ENCODE results near the gene ARSG. TPM values are rescaled to one million over a fixed set of nuclear protein-coding genes. Genes with fewer than 3 reads are reported as not detected.

The ARSG gene
- total and polyA plus RNA-seq, 2 of the 13 experiments (the other 11 are each of a cell fraction or from before 2014, with no cell fraction given) = 3.7 to 15.2 TPM

DNA sequence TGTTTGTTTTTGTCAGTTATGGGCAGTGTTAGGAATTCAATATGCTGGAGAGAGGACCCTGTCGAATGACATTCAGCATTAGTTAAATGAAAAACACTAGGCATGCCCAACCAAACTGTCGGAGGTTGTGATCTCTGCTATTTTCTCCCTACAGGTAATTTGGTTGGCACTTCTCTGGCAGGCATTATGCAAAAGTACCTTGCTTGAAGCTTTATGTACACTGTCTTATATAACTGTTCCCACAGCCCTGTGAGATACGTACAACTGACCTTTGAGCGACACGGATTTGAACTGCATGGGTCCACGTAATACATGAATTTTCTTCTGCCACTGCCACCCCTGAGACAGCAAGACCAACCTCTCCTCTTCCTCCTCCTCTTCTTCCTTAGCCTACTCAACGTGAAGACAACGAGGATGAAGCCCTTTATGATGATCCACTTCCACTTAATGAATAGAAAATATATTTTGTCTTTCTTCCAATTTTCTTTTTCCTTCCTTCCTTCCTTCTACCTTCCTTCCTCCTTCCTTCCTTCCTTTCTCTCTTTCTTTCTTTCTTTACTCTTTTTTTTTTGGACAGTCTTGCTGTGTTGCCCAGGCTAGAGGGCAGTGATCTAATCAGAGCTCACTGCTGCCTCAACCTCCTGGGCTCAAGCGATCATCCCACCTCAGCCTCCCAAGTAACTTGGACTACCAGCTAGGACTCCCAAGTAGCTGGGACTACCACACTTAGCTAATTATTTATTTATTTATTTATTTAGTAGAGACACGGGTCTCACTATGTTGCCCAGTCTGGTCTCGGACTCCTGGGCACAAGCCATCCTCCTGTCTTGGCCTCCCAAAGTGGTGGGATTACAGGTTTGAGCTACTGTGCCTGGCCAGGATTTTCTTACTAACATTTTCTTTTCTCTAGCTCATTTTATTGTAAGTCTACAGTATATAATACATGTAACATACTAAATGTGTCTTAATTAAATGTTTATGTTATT lies 88.7 kb downstream of the ARSG start (continued):
- TF ChIP-seq, protein P1, sequence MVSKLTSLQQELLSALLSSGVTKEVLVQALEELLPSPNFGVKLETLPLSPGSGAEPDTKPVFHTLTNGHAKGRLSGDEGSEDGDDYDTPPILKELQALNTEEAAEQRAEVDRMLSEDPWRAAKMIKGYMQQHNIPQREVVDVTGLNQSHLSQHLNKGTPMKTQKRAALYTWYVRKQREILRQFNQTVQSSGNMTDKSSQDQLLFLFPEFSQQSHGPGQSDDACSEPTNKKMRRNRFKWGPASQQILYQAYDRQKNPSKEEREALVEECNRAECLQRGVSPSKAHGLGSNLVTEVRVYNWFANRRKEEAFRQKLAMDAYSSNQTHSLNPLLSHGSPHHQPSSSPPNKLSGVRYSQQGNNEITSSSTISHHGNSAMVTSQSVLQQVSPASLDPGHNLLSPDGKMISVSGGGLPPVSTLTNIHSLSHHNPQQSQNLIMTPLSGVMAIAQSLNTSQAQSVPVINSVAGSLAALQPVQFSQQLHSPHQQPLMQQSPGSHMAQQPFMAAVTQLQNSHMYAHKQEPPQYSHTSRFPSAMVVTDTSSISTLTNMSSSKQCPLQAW (CRISPR knock-in tag; IDR thresholded peaks at IDR 0.05) = no peak
- no peak for TF ChIP-seq ATF7 (IDR thresholded peaks at IDR 0.05)
- no peak; the same call in 1 of the 2 replicates for TF ChIP-seq ATF7 (CRISPR knock-in tag; IDR thresholded peaks at IDR 0.05)
- no peak; the same call in 1 of the 2 replicates for TF ChIP-seq NFYC (CRISPR knock-in tag; IDR thresholded peaks at IDR 0.05)
- no peak for TF ChIP-seq ZBTB21 (CRISPR knock-in tag; IDR thresholded peaks at IDR 0.05)
- TF ChIP-seq CREM (IDR thresholded peaks at IDR 0.05) = peak; percentile 69; the same call in 1 of the 2 replicates
- no peak for TF ChIP-seq CREM (CRISPR knock-in tag; IDR thresholded peaks at IDR 0.05)
- TF ChIP-seq, protein P2, sequence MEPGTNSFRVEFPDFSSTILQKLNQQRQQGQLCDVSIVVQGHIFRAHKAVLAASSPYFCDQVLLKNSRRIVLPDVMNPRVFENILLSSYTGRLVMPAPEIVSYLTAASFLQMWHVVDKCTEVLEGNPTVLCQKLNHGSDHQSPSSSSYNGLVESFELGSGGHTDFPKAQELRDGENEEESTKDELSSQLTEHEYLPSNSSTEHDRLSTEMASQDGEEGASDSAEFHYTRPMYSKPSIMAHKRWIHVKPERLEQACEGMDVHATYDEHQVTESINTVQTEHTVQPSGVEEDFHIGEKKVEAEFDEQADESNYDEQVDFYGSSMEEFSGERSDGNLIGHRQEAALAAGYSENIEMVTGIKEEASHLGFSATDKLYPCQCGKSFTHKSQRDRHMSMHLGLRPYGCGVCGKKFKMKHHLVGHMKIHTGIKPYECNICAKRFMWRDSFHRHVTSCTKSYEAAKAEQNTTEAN (CRISPR knock-in tag; conservative IDR thresholded peaks at IDR 0.05) = 0 out of 2 replicates have a peak, but pooled peaks have one; percentile 31
- no peak for TF ChIP-seq ZNF562 (CRISPR knock-in tag; IDR thresholded peaks at IDR 0.05; ENCODE audit: borderline replicate concordance)
- peak; percentile 87; the same call in 1 of the 2 replicates for TF ChIP-seq SIX4 (CRISPR knock-in tag; IDR thresholded peaks at IDR 0.05)
- TF ChIP-seq, protein P3, sequence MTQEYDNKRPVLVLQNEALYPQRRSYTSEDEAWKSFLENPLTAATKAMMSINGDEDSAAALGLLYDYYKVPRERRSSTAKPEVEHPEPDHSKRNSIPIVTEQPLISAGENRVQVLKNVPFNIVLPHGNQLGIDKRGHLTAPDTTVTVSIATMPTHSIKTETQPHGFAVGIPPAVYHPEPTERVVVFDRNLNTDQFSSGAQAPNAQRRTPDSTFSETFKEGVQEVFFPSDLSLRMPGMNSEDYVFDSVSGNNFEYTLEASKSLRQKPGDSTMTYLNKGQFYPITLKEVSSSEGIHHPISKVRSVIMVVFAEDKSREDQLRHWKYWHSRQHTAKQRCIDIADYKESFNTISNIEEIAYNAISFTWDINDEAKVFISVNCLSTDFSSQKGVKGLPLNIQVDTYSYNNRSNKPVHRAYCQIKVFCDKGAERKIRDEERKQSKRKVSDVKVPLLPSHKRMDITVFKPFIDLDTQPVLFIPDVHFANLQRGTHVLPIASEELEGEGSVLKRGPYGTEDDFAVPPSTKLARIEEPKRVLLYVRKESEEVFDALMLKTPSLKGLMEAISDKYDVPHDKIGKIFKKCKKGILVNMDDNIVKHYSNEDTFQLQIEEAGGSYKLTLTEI (CRISPR knock-in tag; conservative IDR thresholded peaks at IDR 0.05) = no peak
- TF ChIP-seq ZNF7 (CRISPR knock-in tag; IDR thresholded peaks at IDR 0.05) = no peak
- TF ChIP-seq KDM5B (CRISPR knock-in tag; IDR thresholded peaks at IDR 0.05; ENCODE audit: borderline replicate concordance) = no peak
- TF ChIP-seq, protein P4, sequence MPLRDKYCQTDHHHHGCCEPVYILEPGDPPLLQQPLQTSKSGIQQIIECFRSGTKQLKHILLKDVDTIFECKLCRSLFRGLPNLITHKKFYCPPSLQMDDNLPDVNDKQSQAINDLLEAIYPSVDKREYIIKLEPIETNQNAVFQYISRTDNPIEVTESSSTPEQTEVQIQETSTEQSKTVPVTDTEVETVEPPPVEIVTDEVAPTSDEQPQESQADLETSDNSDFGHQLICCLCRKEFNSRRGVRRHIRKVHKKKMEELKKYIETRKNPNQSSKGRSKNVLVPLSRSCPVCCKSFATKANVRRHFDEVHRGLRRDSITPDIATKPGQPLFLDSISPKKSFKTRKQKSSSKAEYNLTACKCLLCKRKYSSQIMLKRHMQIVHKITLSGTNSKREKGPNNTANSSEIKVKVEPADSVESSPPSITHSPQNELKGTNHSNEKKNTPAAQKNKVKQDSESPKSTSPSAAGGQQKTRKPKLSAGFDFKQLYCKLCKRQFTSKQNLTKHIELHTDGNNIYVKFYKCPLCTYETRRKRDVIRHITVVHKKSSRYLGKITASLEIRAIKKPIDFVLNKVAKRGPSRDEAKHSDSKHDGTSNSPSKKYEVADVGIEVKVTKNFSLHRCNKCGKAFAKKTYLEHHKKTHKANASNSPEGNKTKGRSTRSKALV (CRISPR knock-in tag; IDR thresholded peaks at IDR 0.05) = no peak
- TF ChIP-seq, protein P5, sequence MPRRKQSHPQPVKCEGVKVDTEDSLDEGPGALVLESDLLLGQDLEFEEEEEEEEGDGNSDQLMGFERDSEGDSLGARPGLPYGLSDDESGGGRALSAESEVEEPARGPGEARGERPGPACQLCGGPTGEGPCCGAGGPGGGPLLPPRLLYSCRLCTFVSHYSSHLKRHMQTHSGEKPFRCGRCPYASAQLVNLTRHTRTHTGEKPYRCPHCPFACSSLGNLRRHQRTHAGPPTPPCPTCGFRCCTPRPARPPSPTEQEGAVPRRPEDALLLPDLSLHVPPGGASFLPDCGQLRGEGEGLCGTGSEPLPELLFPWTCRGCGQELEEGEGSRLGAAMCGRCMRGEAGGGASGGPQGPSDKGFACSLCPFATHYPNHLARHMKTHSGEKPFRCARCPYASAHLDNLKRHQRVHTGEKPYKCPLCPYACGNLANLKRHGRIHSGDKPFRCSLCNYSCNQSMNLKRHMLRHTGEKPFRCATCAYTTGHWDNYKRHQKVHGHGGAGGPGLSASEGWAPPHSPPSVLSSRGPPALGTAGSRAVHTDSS (CRISPR knock-in tag; conservative IDR thresholded peaks at IDR 0.05) = no peak
- peak; percentile 96 for TF ChIP-seq MED1 (CRISPR knock-in tag; IDR thresholded peaks at IDR 0.05)
- TF ChIP-seq ASH2L (IDR thresholded peaks at IDR 0.05; ENCODE audit: insufficient read length, low read depth, low read length) = no peak
- no peak for TF ChIP-seq ZNF235 (CRISPR knock-in tag; IDR thresholded peaks at IDR 0.05; ENCODE audit: borderline replicate concordance)
- no peak for TF ChIP-seq TMF1 (CRISPR knock-in tag; IDR thresholded peaks at IDR 0.05; ENCODE audit: low read depth)
- TF ChIP-seq ZNF563 (CRISPR knock-in tag; IDR thresholded peaks at IDR 0.05) = no peak
- no peak for TF ChIP-seq ZBTB8A (CRISPR knock-in tag; IDR thresholded peaks at IDR 0.05; ENCODE audit: borderline replicate concordance, low read depth)
